Measurements from ENCODE around the gene SPTBN1.

Gene SPTBN1

GRCh38 chr2:54670485-54671009 is 214.4 kb downstream of the SPTBN1 start:
- Histone ChIP-seq H3K36me3 (ENCODE audit: insufficient read depth, low read length) (peaks cover 25% of the 10 kb centered on the region), H3K4me1 (ENCODE audit: control insufficient read depth, insufficient read depth, low read length, unreplicated experiment) (peaks cover 72% of the 10 kb centered on the region), H3K27me3 (ENCODE audit: insufficient read depth, low read length) (no peaks in the 10 kb centered on the region), H3K27ac (ENCODE audit: low read depth, low read length) (peak overlapping the region; percentile 72), H3K79me2 (ENCODE audit: control insufficient read depth, insufficient read depth, low read length, unreplicated experiment) (peaks cover 5% of the 10 kb centered on the region), H2AFZ (ENCODE audit: low read length, unreplicated experiment) (no peak overlapping the region), H3K4me3 (ENCODE audit: low read depth, low read length) (no peak overlapping the region)

- Histone ChIP-seq H3K4me3 (ENCODE audit: low read depth, low read length) (no peak overlapping the region), H3K79me2 (ENCODE audit: control insufficient read depth, insufficient read depth, low read length, unreplicated experiment) (peaks cover 5% of the 10 kb centered on the region), H3K27ac (ENCODE audit: low read depth, low read length) (no peak overlapping the region), H3K27me3 (ENCODE audit: insufficient read depth, low read length) (no peaks in the 10 kb centered on the region), H2AFZ (ENCODE audit: low read length, unreplicated experiment) (no peak overlapping the region), H3K36me3 (ENCODE audit: insufficient read depth, low read length) (peaks cover 25% of the 10 kb centered on the region), H3K4me1 (ENCODE audit: control insufficient read depth, insufficient read depth, low read length, unreplicated experiment) (peaks cover 70% of the 10 kb centered on the region)
Measured at GRCh38 chr2:54671010-54671409, 214.9 kb downstream of the SPTBN1 start.

GRCh38 chr2:54671875-54672589 is 215.9 kb downstream of the SPTBN1 start:
- no peak overlapping the region for H3K4me3 ChIP-seq (ENCODE audit: low read depth, low read length)
- no peaks in the 10 kb centered on the region for H3K27me3 ChIP-seq (ENCODE audit: insufficient read depth, low read length)
- no peak overlapping the region for H2AFZ ChIP-seq (ENCODE audit: low read length, unreplicated experiment)
- H3K79me2 ChIP-seq (ENCODE audit: control insufficient read depth, insufficient read depth, low read length, unreplicated experiment), result peaks cover 5% of the 10 kb centered on the region
- H3K27ac ChIP-seq (ENCODE audit: low read depth, low read length), result peak overlapping the region; percentile 44
- peaks cover 25% of the 10 kb centered on the region for H3K36me3 ChIP-seq (ENCODE audit: insufficient read depth, low read length)
- peaks cover 70% of the 10 kb centered on the region for H3K4me1 ChIP-seq (ENCODE audit: control insufficient read depth, insufficient read depth, low read length, unreplicated experiment)

- Histone ChIP-seq H3K79me2 (ENCODE audit: control insufficient read depth, insufficient read depth, low read length, unreplicated experiment) (peaks cover 1% of the 10 kb centered on the region), H3K36me3 (ENCODE audit: insufficient read depth, low read length) (peaks cover 21% of the 10 kb centered on the region), H2AFZ (ENCODE audit: low read length, unreplicated experiment) (peak overlapping the region; percentile 64), H3K4me1 (ENCODE audit: control insufficient read depth, insufficient read depth, low read length, unreplicated experiment) (peaks cover 63% of the 10 kb centered on the region), H3K27ac (ENCODE audit: low read depth, low read length) (peak overlapping the region; percentile 44), H3K27me3 (ENCODE audit: insufficient read depth, low read length) (no peaks in the 10 kb centered on the region), H3K4me3 (ENCODE audit: low read depth, low read length) (peak overlapping the region; percentile 31; the same call in 1 of the 2 replicates)
Measured at GRCh38 chr2:54672590-54673456, 216.7 kb downstream of the SPTBN1 start.

GRCh38 chr2:54673501-54673998 is 217.4 kb downstream of the SPTBN1 start:
- peak overlapping the region; percentile 44 for H3K27ac ChIP-seq (ENCODE audit: low read depth, low read length)
- H3K36me3 ChIP-seq (ENCODE audit: insufficient read depth, low read length), result peaks cover 14% of the 10 kb centered on the region
- H3K4me3 ChIP-seq (ENCODE audit: low read depth, low read length), result peak overlapping the region; percentile 31; the same call in 1 of the 2 replicates
- no peaks in the 10 kb centered on the region for H3K79me2 ChIP-seq (ENCODE audit: control insufficient read depth, insufficient read depth, low read length, unreplicated experiment)
- peak overlapping the region; percentile 64 for H2AFZ ChIP-seq (ENCODE audit: low read length, unreplicated experiment)
- H3K4me1 ChIP-seq (ENCODE audit: control insufficient read depth, insufficient read depth, low read length, unreplicated experiment), result peaks cover 60% of the 10 kb centered on the region
- H3K27me3 ChIP-seq (ENCODE audit: insufficient read depth, low read length), result no peaks in the 10 kb centered on the region

GRCh38 chr2:54675281-54675680 is 219.2 kb downstream of the SPTBN1 start:
- H3K27me3 ChIP-seq (ENCODE audit: insufficient read depth, low read length), result no peaks in the 10 kb centered on the region
- H3K79me2 ChIP-seq (ENCODE audit: control insufficient read depth, insufficient read depth, low read length, unreplicated experiment), result no peaks in the 10 kb centered on the region
- no peak overlapping the region for H3K27ac ChIP-seq (ENCODE audit: low read depth, low read length)
- no peak overlapping the region for H3K4me3 ChIP-seq (ENCODE audit: low read depth, low read length)
- H3K36me3 ChIP-seq (ENCODE audit: insufficient read depth, low read length), result peaks cover 10% of the 10 kb centered on the region
- H3K4me1 ChIP-seq (ENCODE audit: control insufficient read depth, insufficient read depth, low read length, unreplicated experiment), result peaks cover 46% of the 10 kb centered on the region
- no peak overlapping the region for H2AFZ ChIP-seq (ENCODE audit: low read length, unreplicated experiment)

- Histone ChIP-seq H3K79me2 (ENCODE audit: control insufficient read depth, insufficient read depth, low read length, unreplicated experiment) (no peaks in the 10 kb centered on the region), H2AFZ (ENCODE audit: low read length, unreplicated experiment) (no peak overlapping the region), H3K27ac (ENCODE audit: low read depth, low read length) (no peak overlapping the region), H3K4me1 (ENCODE audit: control insufficient read depth, insufficient read depth, low read length, unreplicated experiment) (peaks cover 47% of the 10 kb centered on the region), H3K27me3 (ENCODE audit: insufficient read depth, low read length) (no peaks in the 10 kb centered on the region), H3K4me3 (ENCODE audit: low read depth, low read length) (no peak overlapping the region), H3K36me3 (ENCODE audit: insufficient read depth, low read length) (peaks cover 5% of the 10 kb centered on the region)
Measured at GRCh38 chr2:54675738-54676137, 219.6 kb downstream of the SPTBN1 start.

- H2AFZ ChIP-seq (ENCODE audit: low read length, unreplicated experiment), result no peak overlapping the region
- H3K27ac ChIP-seq (ENCODE audit: low read depth, low read length), result no peak overlapping the region
- H3K4me3 ChIP-seq (ENCODE audit: low read depth, low read length), result no peak overlapping the region
Measured at GRCh38 chr2:54676656-54677055, 220.5 kb downstream of the SPTBN1 start.

GRCh38 chr2:54677476-54678265 is 221.5 kb downstream of the SPTBN1 start:
- no peak overlapping the region for H3K27ac ChIP-seq (ENCODE audit: low read depth, low read length)
- H2AFZ ChIP-seq (ENCODE audit: low read length, unreplicated experiment), result no peak overlapping the region
- H3K4me3 ChIP-seq (ENCODE audit: low read depth, low read length), result no peak overlapping the region
- no peaks in the 10 kb centered on the region for H3K27me3 ChIP-seq (ENCODE audit: insufficient read depth, low read length)
- no peaks in the 10 kb centered on the region for H3K36me3 ChIP-seq (ENCODE audit: insufficient read depth, low read length)
- no peaks in the 10 kb centered on the region for H3K79me2 ChIP-seq (ENCODE audit: control insufficient read depth, insufficient read depth, low read length, unreplicated experiment)
- peaks cover 37% of the 10 kb centered on the region for H3K4me1 ChIP-seq (ENCODE audit: control insufficient read depth, insufficient read depth, low read length, unreplicated experiment)

More at GRCh38 chr2:54676656-54677055, 220.5 kb downstream of the SPTBN1 start:
- no peaks in the 10 kb centered on the region for H3K27me3 ChIP-seq (ENCODE audit: insufficient read depth, low read length)
- H3K4me1 ChIP-seq (ENCODE audit: control insufficient read depth, insufficient read depth, low read length, unreplicated experiment), result peaks cover 47% of the 10 kb centered on the region
- no peaks in the 10 kb centered on the region for H3K79me2 ChIP-seq (ENCODE audit: control insufficient read depth, insufficient read depth, low read length, unreplicated experiment)
- H3K36me3 ChIP-seq (ENCODE audit: insufficient read depth, low read length), result no peaks in the 10 kb centered on the region

- Histone ChIP-seq H3K36me3 (ENCODE audit: insufficient read depth, low read length) (no peaks in the 10 kb centered on the region), H3K4me3 (ENCODE audit: low read depth, low read length) (no peak overlapping the region), H3K4me1 (ENCODE audit: control insufficient read depth, insufficient read depth, low read length, unreplicated experiment) (peaks cover 26% of the 10 kb centered on the region), H2AFZ (ENCODE audit: low read length, unreplicated experiment) (no peak overlapping the region), H3K27ac (ENCODE audit: low read depth, low read length) (no peak overlapping the region), H3K27me3 (ENCODE audit: insufficient read depth, low read length) (no peaks in the 10 kb centered on the region), H3K79me2 (ENCODE audit: control insufficient read depth, insufficient read depth, low read length, unreplicated experiment) (no peaks in the 10 kb centered on the region)
Measured at GRCh38 chr2:54678719-54679118, 222.6 kb downstream of the SPTBN1 start.

Data from ACC112 (cell line).